Neuron (in vitro differentiated cells): Measurements from ENCODE around the gene GBA2.

Source experiments
- H2AFZ ChIP-seq: one replicate; pipeline ENCODE4 v1.6.1; 2013; ENCODE audit warnings: low read depth, mild to moderate bottlenecking, inconsistent platforms, low read length, moderate library complexity
- H3K27me3 ChIP-seq: one replicate; pipeline ENCODE4 v1.6.1; 2013; ENCODE audit warnings: low read length; ENCODE audit not compliant: insufficient read depth
- H3K36me3 ChIP-seq: one replicate; pipeline ENCODE4 v1.6.1; 2013; ENCODE audit warnings: low read length; ENCODE audit not compliant: insufficient read depth
- H3K4me1 ChIP-seq: one replicate; pipeline ENCODE4 v1.6.1; 2013; ENCODE audit warnings: low read length; ENCODE audit not compliant: insufficient read depth
- H3K4me3 ChIP-seq: 2 replicates; pipeline ENCODE4 v1.5.1; 2013; ENCODE audit warnings: mild to moderate bottlenecking, low read length, moderate library complexity
- H3K9me3 ChIP-seq: one replicate; pipeline ENCODE4 v1.6.1; 2013; ENCODE audit warnings: low read length

Gene GBA2

GRCh38 chr9:35743452-35743851 lies 5.6 kb downstream of the GBA2 start:
- Histone ChIP-seq H3K27me3 (no peaks in the 10 kb centered on the region), H3K4me1 (peaks cover 25% of the 10 kb centered on the region), H3K9me3 (no peaks in the 10 kb centered on the region), H3K4me3 (no peak overlapping the region), H2AFZ (no peak overlapping the region), H3K36me3 (peaks cover 66% of the 10 kb centered on the region)

- Histone ChIP-seq H3K9me3 (no peaks in the 10 kb centered on the region), H3K36me3 (peaks cover 83% of the 10 kb centered on the region), H2AFZ (no peak overlapping the region), H3K4me1 (peaks cover 8% of the 10 kb centered on the region), H3K27me3 (no peaks in the 10 kb centered on the region), H3K4me3 (no peak overlapping the region)
Measured at GRCh38 chr9:35741740-35742139, 7.3 kb downstream of the GBA2 start.

GRCh38 chr9:35740243-35740642 lies 8.8 kb downstream of the GBA2 start:
- no peaks in the 10 kb centered on the region for H3K9me3 ChIP-seq
- H2AFZ ChIP-seq, result no peak overlapping the region
- peaks cover 90% of the 10 kb centered on the region for H3K36me3 ChIP-seq
- H3K27me3 ChIP-seq, result no peaks in the 10 kb centered on the region
- no peaks in the 10 kb centered on the region for H3K4me1 ChIP-seq
- H3K4me3 ChIP-seq, result no peak overlapping the region

- Histone ChIP-seq H3K27me3 (no peaks in the 10 kb centered on the region), H3K9me3 (no peaks in the 10 kb centered on the region), H3K4me1 (no peaks in the 10 kb centered on the region), H3K36me3 (peaks cover 85% of the 10 kb centered on the region), H3K4me3 (no peak overlapping the region), H2AFZ (no peak overlapping the region)
Measured at GRCh38 chr9:35738924-35739323, 10.1 kb downstream of the GBA2 start.

GRCh38 chr9:35738186-35738585 lies 10.8 kb downstream of the GBA2 start:
- Histone ChIP-seq H3K4me1 (peaks cover 5% of the 10 kb centered on the region), H2AFZ (no peak overlapping the region), H3K9me3 (no peaks in the 10 kb centered on the region), H3K36me3 (peaks cover 78% of the 10 kb centered on the region), H3K4me3 (no peak overlapping the region), H3K27me3 (no peaks in the 10 kb centered on the region)

GRCh38 chr9:35737143-35737542 lies 11.9 kb downstream of the GBA2 start:
- Histone ChIP-seq H3K4me1 (peaks cover 9% of the 10 kb centered on the region), H3K4me3 (no peak overlapping the region), H3K9me3 (no peaks in the 10 kb centered on the region), H3K27me3 (no peaks in the 10 kb centered on the region), H3K36me3 (peaks cover 67% of the 10 kb centered on the region), H2AFZ (no peak overlapping the region)

- no peaks in the 10 kb centered on the region for H3K9me3 ChIP-seq
- peaks cover 59% of the 10 kb centered on the region for H3K36me3 ChIP-seq
- no peaks in the 10 kb centered on the region for H3K27me3 ChIP-seq
- no peak overlapping the region for H2AFZ ChIP-seq
- peaks cover 11% of the 10 kb centered on the region for H3K4me1 ChIP-seq
- no peak overlapping the region for H3K4me3 ChIP-seq
Measured at GRCh38 chr9:35736201-35736633, 12.8 kb downstream of the GBA2 start.

- no peak overlapping the region for H3K4me3 ChIP-seq
- peaks cover 39% of the 10 kb centered on the region for H3K36me3 ChIP-seq
- H2AFZ ChIP-seq, result no peak overlapping the region
- no peaks in the 10 kb centered on the region for H3K9me3 ChIP-seq
- no peaks in the 10 kb centered on the region for H3K27me3 ChIP-seq
- H3K4me1 ChIP-seq, result peaks cover 32% of the 10 kb centered on the region
Measured at GRCh38 chr9:35734096-35734495, 14.9 kb downstream of the GBA2 start.

- Histone ChIP-seq H3K9me3 (no peaks in the 10 kb centered on the region), H3K27me3 (no peaks in the 10 kb centered on the region), H2AFZ (peak overlapping the region; percentile 34), H3K4me3 (peak overlapping the region; percentile 78), H3K4me1 (peaks cover 43% of the 10 kb centered on the region), H3K36me3 (peaks cover 27% of the 10 kb centered on the region)
Measured at GRCh38 chr9:35732800-35733541, 16.1 kb downstream of the GBA2 start.

- peak within 1 kb of the TSS; percentile 34 for H2AFZ ChIP-seq
- peak within 1 kb of the TSS; percentile 78 for H3K4me3 ChIP-seq
- no peaks in the 10 kb centered on the region for H3K27me3 ChIP-seq
- peaks cover 21% of the 10 kb centered on the region for H3K36me3 ChIP-seq
- H3K4me1 ChIP-seq, result peaks cover 50% of the 10 kb centered on the region
- H3K9me3 ChIP-seq, result no peaks in the 10 kb centered on the region
Measured at GRCh38 chr9:35732185-35732799, 16.7 kb downstream of the GBA2 start, which contains the start of the genes CREB3 and TLN1. Gene CREB3 (plus strand): TSS chr9:35732666. CDS start chr9:35732773, 107 bp downstream. Gene TLN1 (minus strand): TSS chr9:35732195. CDS start chr9:35725694, 6,501 bp downstream.

- H3K4me3 ChIP-seq, result peak overlapping the region; percentile 78
- H3K9me3 ChIP-seq, result no peaks in the 10 kb centered on the region
- no peaks in the 10 kb centered on the region for H3K27me3 ChIP-seq
- peaks cover 51% of the 10 kb centered on the region for H3K4me1 ChIP-seq
- peak overlapping the region; percentile 34 for H2AFZ ChIP-seq
- peaks cover 17% of the 10 kb centered on the region for H3K36me3 ChIP-seq
Measured at GRCh38 chr9:35731415-35732184, 17.4 kb downstream of the GBA2 start.

- H3K4me1 ChIP-seq, result peaks cover 51% of the 10 kb centered on the region
- peaks cover 12% of the 10 kb centered on the region for H3K36me3 ChIP-seq
- no peaks in the 10 kb centered on the region for H3K9me3 ChIP-seq
- H2AFZ ChIP-seq, result no peak overlapping the region
- H3K4me3 ChIP-seq, result peak overlapping the region; percentile 78
- no peaks in the 10 kb centered on the region for H3K27me3 ChIP-seq
Measured at GRCh38 chr9:35730486-35730854, 18.6 kb downstream of the GBA2 start.
